Measurements from ENCODE around the gene SLC22A14.

DNA sequence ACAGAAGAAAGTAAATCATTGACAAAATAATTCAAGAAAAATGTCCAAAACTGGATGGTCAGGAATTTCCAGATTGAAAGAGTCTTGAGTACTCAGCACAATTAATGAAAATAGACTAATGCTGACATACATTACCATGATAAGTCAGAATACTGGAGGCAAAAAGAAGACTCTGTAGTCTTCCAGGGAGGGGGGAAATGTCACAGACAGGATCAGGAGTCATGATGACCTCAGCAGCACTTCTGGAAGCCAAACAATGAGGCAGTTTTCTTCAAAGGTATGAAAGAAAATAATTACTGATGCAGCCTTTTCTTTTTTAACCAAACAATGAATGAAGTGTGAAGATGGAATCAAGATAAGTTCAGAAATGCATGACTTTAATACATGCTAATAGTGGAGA lies 46.6 kb upstream of the SLC22A14 start:
- TF ChIP-seq, protein P1, sequence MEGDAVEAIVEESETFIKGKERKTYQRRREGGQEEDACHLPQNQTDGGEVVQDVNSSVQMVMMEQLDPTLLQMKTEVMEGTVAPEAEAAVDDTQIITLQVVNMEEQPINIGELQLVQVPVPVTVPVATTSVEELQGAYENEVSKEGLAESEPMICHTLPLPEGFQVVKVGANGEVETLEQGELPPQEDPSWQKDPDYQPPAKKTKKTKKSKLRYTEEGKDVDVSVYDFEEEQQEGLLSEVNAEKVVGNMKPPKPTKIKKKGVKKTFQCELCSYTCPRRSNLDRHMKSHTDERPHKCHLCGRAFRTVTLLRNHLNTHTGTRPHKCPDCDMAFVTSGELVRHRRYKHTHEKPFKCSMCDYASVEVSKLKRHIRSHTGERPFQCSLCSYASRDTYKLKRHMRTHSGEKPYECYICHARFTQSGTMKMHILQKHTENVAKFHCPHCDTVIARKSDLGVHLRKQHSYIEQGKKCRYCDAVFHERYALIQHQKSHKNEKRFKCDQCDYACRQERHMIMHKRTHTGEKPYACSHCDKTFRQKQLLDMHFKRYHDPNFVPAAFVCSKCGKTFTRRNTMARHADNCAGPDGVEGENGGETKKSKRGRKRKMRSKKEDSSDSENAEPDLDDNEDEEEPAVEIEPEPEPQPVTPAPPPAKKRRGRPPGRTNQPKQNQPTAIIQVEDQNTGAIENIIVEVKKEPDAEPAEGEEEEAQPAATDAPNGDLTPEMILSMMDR (IDR thresholded peaks at IDR 0.05), result no peak
- TF ChIP-seq EZH2 (IDR thresholded peaks at IDR 0.05) (no peak), EZH2phosphoT487 (IDR thresholded peaks at IDR 0.05) (no peak)
